GM23338 (cell line): ENCODE data around the gene LZTS3. TPM values are rescaled to one million over a fixed set of nuclear protein-coding genes. Genes with fewer than 3 reads are reported as not detected.

Experiments used
- ATAC-seq: fragments of 200-7000 bp; cut with Tn5 transposase; 3 replicates; pipeline ENCODE4 v1.9.1; 2020
- DNase-seq: peaks from one replicate; pipeline ENCODE4 v3.0.0-alpha.2; 2015; ENCODE audit warnings: low spot score
- H2AFZ ChIP-seq: fragments of 200-600 bp; sonication (generic); 2 replicates; pipeline ENCODE4 v1.8.0; 2016; ENCODE audit warnings: antibody characterized with exemption, mild to moderate bottlenecking, moderate library complexity
- H3F3A ChIP-seq: fragments of 200-600 bp; sonication (generic); replicated peaks from 2 replicates; pipeline ENCODE4 v1.8.0; 2017; ENCODE audit warnings: antibody characterized with exemption, mixed run types, low read depth
- H3K27ac ChIP-seq: fragments of 200-600 bp; sonication (generic); 2 replicates; pipeline ENCODE4 v1.6.1; 2016; ENCODE audit warnings: low read depth
- H3K27me3 ChIP-seq: fragments of 200-600 bp; sonication (generic); 2 replicates; pipeline ENCODE4 v1.8.0; 2016; ENCODE audit warnings: mild to moderate bottlenecking, mixed run types, moderate library complexity; ENCODE audit not compliant: insufficient read depth
- H3K36me3 ChIP-seq: fragments of 200-600 bp; sonication (generic); 2 replicates; pipeline ENCODE4 v1.8.0; 2016; ENCODE audit warnings: mild to moderate bottlenecking; ENCODE audit not compliant: insufficient read depth
- H3K4me1 ChIP-seq: fragments of 200-600 bp; sonication (generic); 2 replicates; pipeline ENCODE4 v1.8.0; 2016; ENCODE audit warnings: mild to moderate bottlenecking, moderate library complexity; ENCODE audit not compliant: insufficient read depth
- H3K4me2 ChIP-seq: fragments of 200-600 bp; sonication (generic); 2 replicates; pipeline ENCODE4 v1.7.1; 2017; ENCODE audit warnings: mixed run types
- H3K4me3 ChIP-seq: fragments of 200-600 bp; sonication (generic); 2 replicates; pipeline ENCODE4 v1.6.1; 2016; ENCODE audit warnings: mixed run types
- H3K79me2 ChIP-seq: fragments of 200-600 bp; sonication (generic); replicated peaks from 2 replicates; pipeline ENCODE4 v1.8.0; 2017; ENCODE audit warnings: mild to moderate bottlenecking; ENCODE audit not compliant: insufficient read depth
- H3K9me2 ChIP-seq: fragments of 200-600 bp; sonication (generic); 2 replicates; pipeline ENCODE4 v1.8.0; 2017; ENCODE audit not compliant: insufficient read depth
- H4K20me1 ChIP-seq: fragments of 200-600 bp; sonication (generic); replicated peaks from 2 replicates; pipeline ENCODE4 v1.8.0; 2017; ENCODE audit warnings: mild to moderate bottlenecking; ENCODE audit not compliant: insufficient read depth
- H3K27ac Mint-ChIP-seq: 2 replicates; pipeline ENCODE4 v1.8.0; 2020; ENCODE audit warnings: inconsistent platforms, mild to moderate bottlenecking, moderate library complexity, mixed read lengths
- H3K27me3 Mint-ChIP-seq: 3 replicates; pipeline ENCODE4 v1.8.0; 2022; ENCODE audit warnings: low read depth, mild to moderate bottlenecking, moderate library complexity, mixed read lengths, inconsistent platforms; ENCODE audit not compliant: insufficient read depth, poor library complexity
- H3K36me3 Mint-ChIP-seq: 3 replicates; pipeline ENCODE4 v1.8.0; 2021; ENCODE audit warnings: low read depth, mild to moderate bottlenecking, inconsistent platforms, moderate library complexity, mixed read lengths
- H3K4me1 Mint-ChIP-seq: 3 replicates; pipeline ENCODE4 v1.8.0; 2020; ENCODE audit warnings: mild to moderate bottlenecking, inconsistent platforms, mixed read lengths
- H3K4me3 Mint-ChIP-seq: 3 replicates; pipeline ENCODE4 v1.8.0; 2021; ENCODE audit warnings: moderate library complexity, mild to moderate bottlenecking, inconsistent platforms, mixed read lengths
- H3K9me3 Mint-ChIP-seq: 3 replicates; pipeline ENCODE4 v1.8.0; 2020; ENCODE audit warnings: moderate library complexity, mild to moderate bottlenecking, inconsistent platforms, mixed read lengths
- CREB1 ChIP-seq: fragments of 250-450 bp; sonication (Bioruptor Pico); IDR thresholded peaks from 2 replicates; pipeline ENCODE4 v1.5.0; 2020; ENCODE audit warnings: low read depth, mild to moderate bottlenecking, moderate library complexity
- EZH2 ChIP-seq: fragments of 200-600 bp; sonication (generic); IDR thresholded peaks from one replicate; pipeline ENCODE4 v1.8.0; 2017; ENCODE audit warnings: antibody characterized with exemption, mild to moderate bottlenecking, low read depth; ENCODE audit not compliant: unreplicated experiment
- EZH2phosphoT487 ChIP-seq: fragments of 200-600 bp; sonication (generic); IDR thresholded peaks from one replicate; pipeline ENCODE4 v1.8.1; 2018; ENCODE audit warnings: antibody characterized with exemption; ENCODE audit not compliant: unreplicated experiment
- JUNB ChIP-seq: IDR thresholded peaks from one replicate; pipeline ENCODE4 v1.6.1; 2016; ENCODE audit warnings: antibody characterized with exemption; ENCODE audit not compliant: unreplicated experiment
- NANOG ChIP-seq: IDR thresholded peaks from 2 replicates; pipeline ENCODE4 v1.6.1; 2016; ENCODE audit warnings: antibody characterized with exemption, borderline replicate concordance
- POLR2AphosphoS5 ChIP-seq: IDR thresholded peaks from 2 replicates; pipeline ENCODE4 v1.6.1; 2016; ENCODE audit warnings: antibody characterized with exemption, low read depth
- STAT1 ChIP-seq: IDR thresholded peaks from one replicate; pipeline ENCODE4 v1.6.1; 2016; ENCODE audit warnings: antibody characterized with exemption; ENCODE audit not compliant: unreplicated experiment
- ZNF114 ChIP-seq: fragments of 250-450 bp; sonication (Bioruptor Pico); IDR thresholded peaks from 2 replicates; pipeline ENCODE4 v1.5.0; 2020; ENCODE audit warnings: mild to moderate bottlenecking, moderate library complexity
- ZNF331 ChIP-seq: fragments of 250-450 bp; sonication (Bioruptor Pico); IDR thresholded peaks from 2 replicates; pipeline ENCODE4 v1.5.0; 2020; ENCODE audit warnings: low read depth, mild to moderate bottlenecking, moderate library complexity
- polyA plus RNA-seq: library from polyadenylated mRNA; unstranded; fragments of >200 nt; fragmentation: Nextera tagmentation; extraction: Ambion mirVana; gene quantifications from 2 replicates; pipeline ENCODE4 v1.2.1, GENCODE V29; 2016
- total RNA-seq: library from RNA; depleted of rRNA; stranded (reverse); fragments of >200 nt; shearing (Covaris generic); gene quantifications from 2 replicates; pipeline ENCODE4 v1.2.3, GENCODE V29; 2014
- TF ChIP-seq, protein P1 (sequence below): IDR thresholded peaks from one replicate; pipeline ENCODE4 v1.6.1; 2018; ENCODE audit warnings: antibody characterized with exemption; ENCODE audit not compliant: unreplicated experiment
- TF ChIP-seq, protein P2 (sequence below), 2 experiments: fragments of 200-600 bp in 1 of 2; sonication (generic) in 1 of 2; conservative IDR thresholded peaks; 2 replicates each; pipeline versions ENCODE4 v1.5.1 to v1.6.1; 2016 to 2017; ENCODE audit warnings: antibody characterized with exemption in 2 of 2, low read depth in 2 of 2, mild to moderate bottlenecking in 2 of 2, moderate library complexity in 1 of 2
- TF ChIP-seq, protein P3 (sequence below): fragments of 250-450 bp; sonication (Bioruptor Pico); IDR thresholded peaks from 2 replicates; pipeline ENCODE4 v1.5.0; 2020; ENCODE audit warnings: mild to moderate bottlenecking, moderate library complexity

Gene LZTS3
- total and polyA plus RNA-seq, 2 experiments from 2014 or later: 9.7 to 40.7 TPM

DNA sequence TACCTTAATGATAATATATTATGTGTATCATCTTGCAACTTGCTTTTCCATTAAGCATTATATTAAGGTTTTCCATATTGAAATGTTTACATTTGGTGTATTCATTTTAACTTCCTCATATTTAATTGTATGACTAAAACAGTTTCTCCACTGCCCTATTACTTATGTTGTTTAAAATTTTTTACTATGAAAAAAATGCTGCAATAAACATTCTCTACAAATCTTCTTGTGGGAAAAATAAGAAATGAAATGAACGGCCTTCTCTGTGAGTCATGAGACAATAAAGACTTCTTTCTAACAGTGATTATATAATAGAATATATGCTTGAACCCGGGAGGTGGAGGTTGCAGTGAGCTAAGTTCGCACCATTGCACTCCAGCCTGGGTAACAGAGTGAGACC lies 39.2 kb downstream of the LZTS3 start (continued):
- TF ChIP-seq ZNF331 (CRISPR knock-in tag): no peak
- TF ChIP-seq STAT1: no peak
- TF ChIP-seq, protein P1, sequence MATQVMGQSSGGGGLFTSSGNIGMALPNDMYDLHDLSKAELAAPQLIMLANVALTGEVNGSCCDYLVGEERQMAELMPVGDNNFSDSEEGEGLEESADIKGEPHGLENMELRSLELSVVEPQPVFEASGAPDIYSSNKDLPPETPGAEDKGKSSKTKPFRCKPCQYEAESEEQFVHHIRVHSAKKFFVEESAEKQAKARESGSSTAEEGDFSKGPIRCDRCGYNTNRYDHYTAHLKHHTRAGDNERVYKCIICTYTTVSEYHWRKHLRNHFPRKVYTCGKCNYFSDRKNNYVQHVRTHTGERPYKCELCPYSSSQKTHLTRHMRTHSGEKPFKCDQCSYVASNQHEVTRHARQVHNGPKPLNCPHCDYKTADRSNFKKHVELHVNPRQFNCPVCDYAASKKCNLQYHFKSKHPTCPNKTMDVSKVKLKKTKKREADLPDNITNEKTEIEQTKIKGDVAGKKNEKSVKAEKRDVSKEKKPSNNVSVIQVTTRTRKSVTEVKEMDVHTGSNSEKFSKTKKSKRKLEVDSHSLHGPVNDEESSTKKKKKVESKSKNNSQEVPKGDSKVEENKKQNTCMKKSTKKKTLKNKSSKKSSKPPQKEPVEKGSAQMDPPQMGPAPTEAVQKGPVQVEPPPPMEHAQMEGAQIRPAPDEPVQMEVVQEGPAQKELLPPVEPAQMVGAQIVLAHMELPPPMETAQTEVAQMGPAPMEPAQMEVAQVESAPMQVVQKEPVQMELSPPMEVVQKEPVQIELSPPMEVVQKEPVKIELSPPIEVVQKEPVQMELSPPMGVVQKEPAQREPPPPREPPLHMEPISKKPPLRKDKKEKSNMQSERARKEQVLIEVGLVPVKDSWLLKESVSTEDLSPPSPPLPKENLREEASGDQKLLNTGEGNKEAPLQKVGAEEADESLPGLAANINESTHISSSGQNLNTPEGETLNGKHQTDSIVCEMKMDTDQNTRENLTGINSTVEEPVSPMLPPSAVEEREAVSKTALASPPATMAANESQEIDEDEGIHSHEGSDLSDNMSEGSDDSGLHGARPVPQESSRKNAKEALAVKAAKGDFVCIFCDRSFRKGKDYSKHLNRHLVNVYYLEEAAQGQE: no peak

DNA sequence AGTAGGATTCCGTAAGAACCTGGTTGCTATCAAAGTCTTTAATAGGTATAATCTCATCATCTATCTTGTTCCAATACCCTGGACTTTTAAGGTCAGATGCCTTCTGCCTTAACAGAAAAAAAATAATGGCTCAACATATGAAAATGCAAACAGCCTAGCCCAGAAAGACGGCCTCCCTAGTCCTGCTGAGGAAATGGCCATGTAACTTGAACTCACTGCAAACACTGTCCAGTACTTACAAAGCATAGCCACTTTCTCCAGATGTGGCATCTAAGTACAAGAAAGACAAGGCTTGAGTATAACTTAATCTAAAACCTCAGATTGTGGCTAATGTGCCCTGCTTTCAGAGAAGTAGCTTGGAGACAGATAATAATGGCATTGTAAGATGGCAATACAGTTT lies 40.2 kb downstream of the LZTS3 start:
- Mint-ChIP-seq H3K4me3 (no peak overlapping the region), H3K36me3 (no peaks in the 10 kb centered on the region), H3K9me3 (no peaks in the 10 kb centered on the region), H3K27ac (no peak overlapping the region), H3K27me3 (peaks cover 2% of the 10 kb centered on the region), H3K4me1 (no peaks in the 10 kb centered on the region)
- no peaks in the 10 kb centered on the region for H3K9me2 ChIP-seq
- H3K36me3 ChIP-seq: no peaks in the 10 kb centered on the region
- H3K4me1 ChIP-seq: no peaks in the 10 kb centered on the region
- H4K20me1 ChIP-seq: no peaks in the 10 kb centered on the region; the same call in 1 of the 2 replicates
- ATAC-seq: no peak
- no peak overlapping the region for H2AFZ ChIP-seq
- H3K27ac ChIP-seq: no peak overlapping the region
- no peaks in the 10 kb centered on the region for H3K79me2 ChIP-seq
- H3K27me3 ChIP-seq: no peaks in the 10 kb centered on the region
- no peaks in the 10 kb centered on the region for H3F3A ChIP-seq
- H3K4me3 ChIP-seq: no peak overlapping the region
- no peak for DNase-seq
- no peak overlapping the region for H3K4me2 ChIP-seq
- TF ChIP-seq, protein P2, sequence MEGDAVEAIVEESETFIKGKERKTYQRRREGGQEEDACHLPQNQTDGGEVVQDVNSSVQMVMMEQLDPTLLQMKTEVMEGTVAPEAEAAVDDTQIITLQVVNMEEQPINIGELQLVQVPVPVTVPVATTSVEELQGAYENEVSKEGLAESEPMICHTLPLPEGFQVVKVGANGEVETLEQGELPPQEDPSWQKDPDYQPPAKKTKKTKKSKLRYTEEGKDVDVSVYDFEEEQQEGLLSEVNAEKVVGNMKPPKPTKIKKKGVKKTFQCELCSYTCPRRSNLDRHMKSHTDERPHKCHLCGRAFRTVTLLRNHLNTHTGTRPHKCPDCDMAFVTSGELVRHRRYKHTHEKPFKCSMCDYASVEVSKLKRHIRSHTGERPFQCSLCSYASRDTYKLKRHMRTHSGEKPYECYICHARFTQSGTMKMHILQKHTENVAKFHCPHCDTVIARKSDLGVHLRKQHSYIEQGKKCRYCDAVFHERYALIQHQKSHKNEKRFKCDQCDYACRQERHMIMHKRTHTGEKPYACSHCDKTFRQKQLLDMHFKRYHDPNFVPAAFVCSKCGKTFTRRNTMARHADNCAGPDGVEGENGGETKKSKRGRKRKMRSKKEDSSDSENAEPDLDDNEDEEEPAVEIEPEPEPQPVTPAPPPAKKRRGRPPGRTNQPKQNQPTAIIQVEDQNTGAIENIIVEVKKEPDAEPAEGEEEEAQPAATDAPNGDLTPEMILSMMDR (conservative IDR thresholded peaks at IDR 0.05; ENCODE audit: low read depth in 2 of 2): no peak
- TF ChIP-seq NANOG (no peak), ZNF114 (CRISPR knock-in tag) (no peak), CREB1 (CRISPR knock-in tag) (no peak), EZH2 (no peak), EZH2phosphoT487 (no peak), JUNB (no peak), ZNF331 (CRISPR knock-in tag) (no peak), STAT1 (no peak), POLR2AphosphoS5 (no peak)
- TF ChIP-seq, protein P3, sequence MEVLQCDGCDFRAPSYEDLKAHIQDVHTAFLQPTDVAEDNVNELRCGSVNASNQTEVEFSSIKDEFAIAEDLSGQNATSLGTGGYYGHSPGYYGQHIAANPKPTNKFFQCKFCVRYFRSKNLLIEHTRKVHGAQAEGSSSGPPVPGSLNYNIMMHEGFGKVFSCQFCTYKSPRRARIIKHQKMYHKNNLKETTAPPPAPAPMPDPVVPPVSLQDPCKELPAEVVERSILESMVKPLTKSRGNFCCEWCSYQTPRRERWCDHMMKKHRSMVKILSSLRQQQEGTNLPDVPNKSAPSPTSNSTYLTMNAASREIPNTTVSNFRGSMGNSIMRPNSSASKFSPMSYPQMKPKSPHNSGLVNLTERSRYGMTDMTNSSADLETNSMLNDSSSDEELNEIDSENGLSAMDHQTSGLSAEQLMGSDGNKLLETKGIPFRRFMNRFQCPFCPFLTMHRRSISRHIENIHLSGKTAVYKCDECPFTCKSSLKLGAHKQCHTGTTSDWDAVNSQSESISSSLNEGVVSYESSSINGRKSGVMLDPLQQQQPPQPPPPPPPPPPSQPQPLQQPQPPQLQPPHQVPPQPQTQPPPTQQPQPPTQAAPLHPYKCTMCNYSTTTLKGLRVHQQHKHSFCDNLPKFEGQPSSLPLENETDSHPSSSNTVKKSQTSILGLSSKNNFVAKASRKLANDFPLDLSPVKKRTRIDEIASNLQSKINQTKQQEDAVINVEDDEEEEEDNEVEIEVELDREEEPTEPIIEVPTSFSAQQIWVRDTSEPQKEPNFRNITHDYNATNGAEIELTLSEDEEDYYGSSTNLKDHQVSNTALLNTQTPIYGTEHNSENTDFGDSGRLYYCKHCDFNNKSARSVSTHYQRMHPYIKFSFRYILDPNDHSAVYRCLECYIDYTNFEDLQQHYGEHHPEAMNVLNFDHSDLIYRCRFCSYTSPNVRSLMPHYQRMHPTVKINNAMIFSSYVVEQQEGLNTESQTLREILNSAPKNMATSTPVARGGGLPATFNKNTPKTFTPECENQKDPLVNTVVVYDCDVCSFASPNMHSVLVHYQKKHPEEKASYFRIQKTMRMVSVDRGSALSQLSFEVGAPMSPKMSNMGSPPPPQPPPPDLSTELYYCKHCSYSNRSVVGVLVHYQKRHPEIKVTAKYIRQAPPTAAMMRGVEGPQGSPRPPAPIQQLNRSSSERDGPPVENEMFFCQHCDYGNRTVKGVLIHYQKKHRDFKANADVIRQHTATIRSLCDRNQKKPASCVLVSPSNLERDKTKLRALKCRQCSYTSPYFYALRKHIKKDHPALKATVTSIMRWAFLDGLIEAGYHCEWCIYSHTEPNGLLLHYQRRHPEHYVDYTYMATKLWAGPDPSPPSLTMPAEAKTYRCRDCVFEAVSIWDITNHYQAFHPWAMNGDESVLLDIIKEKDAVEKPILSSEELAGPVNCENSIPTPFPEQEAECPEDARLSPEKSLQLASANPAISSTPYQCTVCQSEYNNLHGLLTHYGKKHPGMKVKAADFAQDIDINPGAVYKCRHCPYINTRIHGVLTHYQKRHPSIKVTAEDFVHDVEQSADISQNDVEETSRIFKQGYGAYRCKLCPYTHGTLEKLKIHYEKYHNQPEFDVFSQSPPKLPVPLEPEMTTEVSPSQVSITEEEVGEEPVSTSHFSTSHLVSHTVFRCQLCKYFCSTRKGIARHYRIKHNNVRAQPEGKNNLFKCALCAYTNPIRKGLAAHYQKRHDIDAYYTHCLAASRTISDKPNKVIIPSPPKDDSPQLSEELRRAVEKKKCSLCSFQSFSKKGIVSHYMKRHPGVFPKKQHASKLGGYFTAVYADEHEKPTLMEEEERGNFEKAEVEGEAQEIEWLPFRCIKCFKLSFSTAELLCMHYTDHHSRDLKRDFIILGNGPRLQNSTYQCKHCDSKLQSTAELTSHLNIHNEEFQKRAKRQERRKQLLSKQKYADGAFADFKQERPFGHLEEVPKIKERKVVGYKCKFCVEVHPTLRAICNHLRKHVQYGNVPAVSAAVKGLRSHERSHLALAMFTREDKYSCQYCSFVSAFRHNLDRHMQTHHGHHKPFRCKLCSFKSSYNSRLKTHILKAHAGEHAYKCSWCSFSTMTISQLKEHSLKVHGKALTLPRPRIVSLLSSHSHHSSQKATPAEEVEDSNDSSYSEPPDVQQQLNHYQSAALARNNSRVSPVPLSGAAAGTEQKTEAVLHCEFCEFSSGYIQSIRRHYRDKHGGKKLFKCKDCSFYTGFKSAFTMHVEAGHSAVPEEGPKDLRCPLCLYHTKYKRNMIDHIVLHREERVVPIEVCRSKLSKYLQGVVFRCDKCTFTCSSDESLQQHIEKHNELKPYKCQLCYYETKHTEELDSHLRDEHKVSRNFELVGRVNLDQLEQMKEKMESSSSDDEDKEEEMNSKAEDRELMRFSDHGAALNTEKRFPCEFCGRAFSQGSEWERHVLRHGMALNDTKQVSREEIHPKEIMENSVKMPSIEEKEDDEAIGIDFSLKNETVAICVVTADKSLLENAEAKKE (CRISPR knock-in tag): no peak
